GM19035 (cell line): ENCODE measurements around the gene OR10AD1.
A peak's percentile ranks its signal among the peaks of the same experiment; 100 is the strongest.
"Not testable (repeated sequence)": the region's sequence is repeated elsewhere in the genome, so short reads cannot be mapped to it uniquely, and the experiment has no call there.

Experiments
- ATAC-seq: cut with Tn5 transposase; IDR thresholded peaks from one replicate; pipeline ENCODE4 v1.9.1; 2021; ENCODE audit not compliant: unreplicated experiment

OR10AD1 gene

DNA sequence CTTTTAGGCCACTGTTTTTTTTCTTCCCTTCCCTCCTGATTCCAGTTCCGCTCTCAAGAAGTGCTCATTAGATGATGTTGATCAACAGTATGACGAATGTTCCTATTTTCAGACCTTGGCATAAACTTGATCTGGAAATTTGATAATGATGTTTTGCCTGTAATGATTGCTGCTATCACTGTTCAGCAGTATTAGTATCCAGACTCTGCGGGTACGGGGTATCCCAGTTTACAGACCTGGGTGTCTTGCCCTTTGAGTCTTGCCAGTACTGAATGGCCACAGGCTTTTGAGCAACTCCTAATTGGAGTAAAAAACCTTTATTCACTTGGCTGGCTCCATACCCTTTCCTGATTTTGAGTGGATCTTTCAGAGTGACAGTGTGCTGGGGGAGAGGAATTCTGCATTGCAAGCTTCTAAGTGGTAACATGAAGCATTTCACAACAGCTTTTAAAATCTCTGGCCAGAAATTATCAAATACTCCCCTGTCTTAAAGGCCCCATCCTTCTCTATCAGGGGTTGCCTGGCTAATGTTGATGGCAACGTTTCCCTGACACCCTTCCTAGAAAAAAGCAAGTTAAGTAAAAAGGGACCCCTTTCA is 39.8 kb downstream of the OR10AD1 start:
- ATAC-seq = no peak

DNA sequence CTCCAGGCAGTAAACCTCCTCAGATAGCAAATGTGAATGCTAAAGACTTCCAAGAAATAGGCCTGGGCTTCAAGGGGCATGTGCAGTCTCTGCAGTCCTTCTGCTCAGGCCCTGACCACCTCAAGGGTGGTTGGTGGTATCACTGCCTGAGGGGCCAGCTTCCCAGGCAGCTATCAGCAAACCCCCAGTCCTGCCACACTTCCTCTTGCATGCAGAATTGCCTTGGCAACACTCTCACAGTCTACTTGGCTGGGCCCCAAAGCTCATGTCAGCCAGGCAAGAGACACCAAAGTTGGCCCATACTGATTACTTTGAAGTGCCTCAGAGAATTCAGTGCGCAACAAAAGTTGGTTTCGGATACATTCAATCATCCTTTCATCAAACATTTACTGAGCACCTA is 42.3 kb downstream of the OR10AD1 start:
- ATAC-seq = no peak

DNA sequence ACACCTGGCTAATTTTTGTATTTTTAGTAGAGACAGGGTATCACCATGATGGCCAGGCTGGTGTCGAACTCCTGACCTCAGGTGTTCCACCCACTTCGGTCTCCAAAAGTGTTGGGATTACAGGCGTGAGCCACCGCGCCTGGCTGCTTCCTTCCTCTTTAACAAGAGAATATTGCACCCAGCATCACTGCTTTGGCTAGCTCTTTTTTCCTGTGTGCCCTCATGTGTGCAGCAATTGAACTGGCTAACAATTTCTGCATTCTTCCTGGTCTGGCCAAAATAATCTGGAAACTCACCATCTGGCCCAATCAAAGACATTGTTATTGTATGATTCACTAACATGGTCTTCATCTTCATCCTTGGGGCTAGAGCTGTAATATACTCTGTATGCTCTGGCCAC is 43.0 kb downstream of the OR10AD1 start:
- no peak for ATAC-seq

DNA sequence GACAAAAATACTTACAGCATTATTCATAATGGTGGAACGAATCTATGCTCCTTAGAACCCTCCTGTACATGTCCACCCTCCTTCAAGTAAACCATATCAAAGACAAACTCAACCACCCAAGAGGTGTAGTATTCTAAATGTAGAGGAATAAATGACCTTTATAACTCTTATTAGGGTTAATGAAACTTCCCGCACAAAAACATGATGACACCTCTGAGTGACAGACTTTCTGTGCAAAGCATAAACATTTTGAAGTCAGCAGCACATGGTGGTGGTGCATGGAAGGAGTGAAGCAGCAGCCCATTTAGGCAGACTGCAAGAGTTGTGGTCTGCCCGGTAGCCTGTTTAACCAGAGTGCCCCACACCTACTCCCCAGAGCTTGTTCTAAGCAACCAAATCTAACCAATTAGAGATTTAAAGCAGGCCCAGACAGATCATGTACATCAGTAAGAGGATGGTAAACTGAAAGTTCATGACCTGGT is 45.2 kb downstream of the OR10AD1 start:
- peak; percentile 9 for ATAC-seq

DNA sequence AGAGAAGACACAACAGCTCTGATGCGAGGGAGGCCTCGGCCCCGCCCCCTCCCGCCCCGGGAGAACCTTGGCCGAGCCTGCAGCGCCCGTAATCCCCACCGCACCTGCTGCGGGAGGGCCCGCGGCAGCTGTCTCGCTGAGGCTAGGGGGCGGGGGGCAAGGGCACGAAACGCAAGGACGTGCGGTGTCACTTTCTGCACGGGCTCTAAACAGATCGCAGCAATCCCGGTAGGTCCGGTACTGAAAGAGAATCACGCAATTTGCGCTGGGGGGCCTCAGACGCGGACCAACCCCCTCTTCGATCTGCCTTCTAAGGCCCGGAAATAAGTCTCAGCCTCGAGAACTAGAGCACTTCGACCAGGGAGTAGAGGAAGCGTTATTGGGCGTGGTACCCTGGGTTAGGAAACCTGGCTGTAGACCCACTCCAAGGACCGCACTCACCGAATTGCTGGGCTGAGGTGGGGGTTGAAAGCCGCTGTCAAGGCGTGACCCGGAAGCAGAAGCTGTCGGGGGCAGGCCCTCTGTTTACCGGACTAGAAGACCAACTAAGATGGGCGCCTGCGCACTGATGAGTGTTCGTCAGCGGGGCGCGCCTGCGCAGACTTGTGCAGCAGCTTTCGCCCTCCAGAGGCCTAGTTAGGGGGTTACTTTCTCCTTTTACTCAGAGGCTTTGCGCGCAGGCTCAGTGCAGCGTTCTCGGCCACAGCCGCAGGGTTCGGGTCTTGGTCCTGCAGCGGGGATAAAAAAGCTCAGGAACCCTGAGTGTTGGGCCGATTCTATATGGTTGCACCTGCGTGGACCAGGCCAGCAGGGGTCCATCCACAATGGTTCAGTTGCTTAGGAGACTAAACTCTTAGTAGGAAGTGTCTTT is 45.8 kb downstream of the OR10AD1 start, which contains the start of gene ASB8:
ASB8 (minus strand) TSS at position 498 of the 871 bp plus-strand sequence. CDS start 4,019 bp downstream, outside the sequence.
- ATAC-seq = peak; percentile 87

DNA sequence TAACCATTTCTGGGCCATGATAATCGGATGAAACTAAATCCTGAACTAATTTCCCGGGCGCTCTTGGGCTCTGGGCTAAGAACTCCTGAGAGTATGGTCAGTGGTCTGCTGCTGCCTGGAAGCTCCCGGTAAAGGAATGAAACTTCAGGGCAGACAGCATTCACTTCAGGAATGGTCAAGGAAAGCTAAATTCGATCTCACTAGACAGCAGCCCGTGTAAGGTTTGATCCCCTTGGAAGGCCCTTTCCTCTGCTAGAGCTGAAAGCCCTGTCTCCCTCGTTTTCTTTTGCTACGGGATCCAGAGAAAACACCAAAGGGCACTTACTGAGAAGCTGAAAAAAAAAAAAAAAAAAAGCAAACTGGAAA is 46.5 kb downstream of the OR10AD1 start:
- no peak for ATAC-seq

DNA sequence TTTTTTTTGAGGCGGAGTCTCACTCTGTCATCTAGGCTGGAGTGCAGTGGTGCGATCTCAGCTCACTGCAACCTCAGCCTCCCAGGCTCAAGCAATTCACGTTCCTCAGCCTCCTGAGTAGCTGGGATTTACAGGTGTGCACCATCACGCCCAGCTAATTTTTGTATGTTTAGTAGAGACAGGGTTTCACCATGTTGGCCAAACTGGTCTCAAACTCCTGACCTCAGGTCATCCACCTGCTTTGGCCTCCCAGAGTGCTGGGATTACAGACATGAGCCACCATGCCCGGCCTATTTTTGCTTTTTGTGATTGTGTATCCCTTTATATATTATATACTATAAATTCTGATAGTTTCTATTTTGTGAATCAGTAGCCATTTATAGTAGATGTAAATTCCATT is 47.3 kb downstream of the OR10AD1 start:
- ATAC-seq = not testable (repeated sequence)
